Body of pancreas (tissue), 4 donors: ENCODE data around the gene PPL.

Source experiments
- POLR2A ChIP-seq, 3 donors: fragments of 450-650 bp; IDR thresholded peaks; one replicate each; pipeline ENCODE4 v1.6.1; 2016; ENCODE audit warnings: antibody characterized with exemption in 3 of 3, mild to moderate bottlenecking in 2 of 3
- TF ChIP-seq, protein P1 (sequence below), 7 experiments: fragments of 450-650 bp in 4 of 7; fragments of 200-600 bp in 3 of 7; sonication (generic) in 3 of 7; IDR thresholded peaks; one replicate each; pipeline ENCODE4 v1.5.1; 2016 to 2019; ENCODE audit warnings: antibody characterized with exemption in 7 of 7

DNA sequence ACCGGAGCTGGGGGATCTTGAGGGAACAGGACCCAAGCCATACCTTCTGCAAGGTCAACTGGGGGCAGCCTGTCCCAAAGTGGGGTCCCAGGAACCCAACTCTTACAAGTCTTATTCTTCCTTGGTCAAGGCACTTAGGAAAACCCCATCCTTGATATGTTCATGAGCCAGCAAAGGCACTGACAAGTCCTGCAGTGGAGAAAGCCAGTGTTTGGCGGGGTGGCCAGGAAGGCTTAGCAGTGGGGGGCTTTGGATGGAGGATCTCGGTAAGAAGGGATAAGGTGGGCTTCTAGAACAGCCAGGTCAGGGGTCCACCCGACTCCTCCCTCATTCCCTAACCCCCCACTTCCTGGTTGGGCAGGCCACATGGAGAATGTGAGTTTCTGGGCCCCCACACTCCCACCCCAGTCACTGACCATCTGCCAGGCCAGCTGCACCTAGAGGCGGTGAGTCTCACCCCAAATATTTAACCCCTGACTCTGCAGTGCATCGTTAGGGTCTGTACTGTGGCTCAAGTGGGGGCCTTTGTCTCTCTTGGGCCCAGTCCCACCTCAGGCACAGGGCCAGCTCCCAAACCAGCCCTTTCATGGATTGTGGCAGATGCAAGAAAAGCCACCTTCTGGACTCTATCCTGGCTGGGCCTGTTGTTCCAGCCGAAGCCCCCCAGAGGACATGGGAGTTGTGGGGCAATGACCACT is 22.3 kb downstream of the PPL start:
- TF ChIP-seq, protein P1, sequence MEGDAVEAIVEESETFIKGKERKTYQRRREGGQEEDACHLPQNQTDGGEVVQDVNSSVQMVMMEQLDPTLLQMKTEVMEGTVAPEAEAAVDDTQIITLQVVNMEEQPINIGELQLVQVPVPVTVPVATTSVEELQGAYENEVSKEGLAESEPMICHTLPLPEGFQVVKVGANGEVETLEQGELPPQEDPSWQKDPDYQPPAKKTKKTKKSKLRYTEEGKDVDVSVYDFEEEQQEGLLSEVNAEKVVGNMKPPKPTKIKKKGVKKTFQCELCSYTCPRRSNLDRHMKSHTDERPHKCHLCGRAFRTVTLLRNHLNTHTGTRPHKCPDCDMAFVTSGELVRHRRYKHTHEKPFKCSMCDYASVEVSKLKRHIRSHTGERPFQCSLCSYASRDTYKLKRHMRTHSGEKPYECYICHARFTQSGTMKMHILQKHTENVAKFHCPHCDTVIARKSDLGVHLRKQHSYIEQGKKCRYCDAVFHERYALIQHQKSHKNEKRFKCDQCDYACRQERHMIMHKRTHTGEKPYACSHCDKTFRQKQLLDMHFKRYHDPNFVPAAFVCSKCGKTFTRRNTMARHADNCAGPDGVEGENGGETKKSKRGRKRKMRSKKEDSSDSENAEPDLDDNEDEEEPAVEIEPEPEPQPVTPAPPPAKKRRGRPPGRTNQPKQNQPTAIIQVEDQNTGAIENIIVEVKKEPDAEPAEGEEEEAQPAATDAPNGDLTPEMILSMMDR (IDR thresholded peaks at IDR 0.05): no peak
- TF ChIP-seq POLR2A (IDR thresholded peaks at IDR 0.05): no peak
